DND-41 (cell line): ENCODE measurements around the gene DHRS11.

Source experiments
- ATAC-seq: fragments of 200-7000 bp; cut with Tn5 transposase; 3 replicates; pipeline ENCODE4 v1.9.1; 2021; ENCODE audit warnings: low read depth; ENCODE audit not compliant: insufficient read depth
- DNase-seq: peaks from one replicate; pipeline ENCODE4 v3.0.0-alpha.2; 2020
- H2AFZ ChIP-seq: 2 replicates; pipeline ENCODE4 v1.6.0; 2012; ENCODE audit warnings: low read depth, low read length
- H3K27ac ChIP-seq: 2 replicates; pipeline ENCODE4 v1.5.1; 2012; ENCODE audit warnings: low read length, inconsistent platforms
- H3K27me3 ChIP-seq: fragments of 200-600 bp; sonication (generic); 2 replicates; pipeline ENCODE4 v1.6.0; 2012; ENCODE audit warnings: low read length, mild to moderate bottlenecking, inconsistent platforms; ENCODE audit not compliant: insufficient read depth, poor library complexity
- H3K36me3 ChIP-seq: 2 replicates; pipeline ENCODE4 v1.5.1; 2012; ENCODE audit warnings: low read length, inconsistent platforms; ENCODE audit not compliant: insufficient read depth
- H3K4me1 ChIP-seq: 2 replicates; pipeline ENCODE4 v1.5.1; 2012; ENCODE audit warnings: mild to moderate bottlenecking, low read length; ENCODE audit not compliant: insufficient read depth
- H3K4me2 ChIP-seq: 2 replicates; pipeline ENCODE4 v1.6.0; 2012; ENCODE audit warnings: mild to moderate bottlenecking, moderate library complexity, low read length, inconsistent platforms; ENCODE audit not compliant: insufficient read depth
- H3K4me3 ChIP-seq, 2 experiments: fragments of 200-600 bp in 1 of 2; shearing (Covaris generic) in 1 of 2; 2 replicates each; pipeline ENCODE4 v1.5.1; 2012 to 2016; ENCODE audit warnings: inconsistent platforms in 2 of 2, low read length in 2 of 2, mild to moderate bottlenecking in 2 of 2, low read depth in 1 of 2, moderate library complexity in 1 of 2
- H3K79me2 ChIP-seq: 2 replicates; pipeline ENCODE4 v1.6.0; 2012; ENCODE audit warnings: low read length, inconsistent platforms; ENCODE audit not compliant: insufficient read depth
- H3K9ac ChIP-seq: 2 replicates; pipeline ENCODE4 v1.6.0; 2012; ENCODE audit warnings: low read depth, mild to moderate bottlenecking, inconsistent platforms, low read length, moderate library complexity
- H3K9me3 ChIP-seq: 2 replicates; pipeline ENCODE4 v1.5.1; 2012; ENCODE audit warnings: low read length, moderate library complexity, mild to moderate bottlenecking, inconsistent platforms; ENCODE audit not compliant: insufficient read depth, severe bottlenecking
- H4K20me1 ChIP-seq: 2 replicates; pipeline ENCODE4 v1.6.0; 2012; ENCODE audit warnings: low read length; ENCODE audit not compliant: insufficient read depth
- CTCF ChIP-seq: IDR thresholded peaks from 2 replicates; pipeline ENCODE4 v1.5.1; 2012; ENCODE audit warnings: borderline replicate concordance, low read length, moderate library complexity, mild to moderate bottlenecking; ENCODE audit not compliant: poor library complexity, severe bottlenecking; ENCODE audit errors: extremely low read depth
- EZH2 ChIP-seq: IDR thresholded peaks from 3 replicates; pipeline ENCODE4 v1.6.1; 2012; ENCODE audit warnings: borderline replicate concordance, low read depth, mild to moderate bottlenecking, moderate library complexity, low read length, inconsistent platforms; ENCODE audit not compliant: severe bottlenecking

Gene DHRS11

GRCh38 chr17:36640836-36641235, 49.2 kb downstream of the DHRS11 start:
- H3K36me3 ChIP-seq = no peaks in the 10 kb centered on the region
- TF ChIP-seq CTCF (no peak), EZH2 (no peak)
- no peaks in the 10 kb centered on the region for H3K79me2 ChIP-seq
- H3K27me3 ChIP-seq = peaks cover 11% of the 10 kb centered on the region
- H3K4me3 ChIP-seq = no peak overlapping the region
- no peaks in the 10 kb centered on the region for H3K9me3 ChIP-seq
- H3K4me1 ChIP-seq = no peaks in the 10 kb centered on the region
- no peak overlapping the region for H3K4me2 ChIP-seq
- DNase-seq (no peak), ATAC-seq (no peak)
- H3K9ac ChIP-seq = no peak overlapping the region
- H2AFZ ChIP-seq = no peak overlapping the region
- H4K20me1 ChIP-seq = 0 out of 2 replicates have a peak, but pooled peaks cover 4% of the 10 kb centered on the region
- H3K27ac ChIP-seq = no peak overlapping the region

GRCh38 chr17:36641331-36641876, 49.7 kb downstream of the DHRS11 start:
- ATAC-seq (no peak), DNase-seq (no peak)
- no peak overlapping the region for H3K9ac ChIP-seq
- no peaks in the 10 kb centered on the region for H3K79me2 ChIP-seq
- no peak for TF ChIP-seq EZH2
- TF ChIP-seq CTCF = no peak
- H3K4me3 ChIP-seq = no peak overlapping the region
- H2AFZ ChIP-seq = no peak overlapping the region
- H4K20me1 ChIP-seq = 0 out of 2 replicates have a peak, but pooled peaks cover 4% of the 10 kb centered on the region
- H3K27ac ChIP-seq = no peak overlapping the region
- no peaks in the 10 kb centered on the region for H3K4me1 ChIP-seq
- H3K27me3 ChIP-seq = peaks cover 11% of the 10 kb centered on the region
- H3K9me3 ChIP-seq = no peaks in the 10 kb centered on the region
- no peaks in the 10 kb centered on the region for H3K36me3 ChIP-seq
- H3K4me2 ChIP-seq = no peak overlapping the region

GRCh38 chr17:36641877-36642845, 50.5 kb downstream of the DHRS11 start:
- H3K27ac ChIP-seq = no peak overlapping the region
- DNase-seq = no peak
- H2AFZ ChIP-seq = no peak overlapping the region
- H3K36me3 ChIP-seq = no peaks in the 10 kb centered on the region
- H3K9ac ChIP-seq = no peak overlapping the region
- ATAC-seq = no peak
- no peaks in the 10 kb centered on the region for H3K4me1 ChIP-seq
- no peak for TF ChIP-seq EZH2
- no peak for TF ChIP-seq CTCF
- no peaks in the 10 kb centered on the region for H3K79me2 ChIP-seq
- no peaks in the 10 kb centered on the region for H3K9me3 ChIP-seq
- H3K4me3 ChIP-seq = no peak overlapping the region
- H4K20me1 ChIP-seq = 0 out of 2 replicates have a peak, but pooled peaks cover 1% of the 10 kb centered on the region
- H3K27me3 ChIP-seq = peaks cover 14% of the 10 kb centered on the region
- no peak overlapping the region for H3K4me2 ChIP-seq
